ENCODE results near the gene LITAF.

LITAF gene

GRCh38 chr16:11612665-11613025 lies 25.9 kb upstream of the LITAF start:
- no peak overlapping the region for H3K9ac ChIP-seq (ENCODE audit: insufficient read length, low read depth)
- H3K4me1 ChIP-seq (ENCODE audit: insufficient read depth, insufficient read length): peaks cover 17% of the 10 kb centered on the region
- H3K36me3 ChIP-seq (ENCODE audit: insufficient read depth, insufficient read length, low read length): no peaks in the 10 kb centered on the region
- no peaks in the 10 kb centered on the region for H3K27me3 ChIP-seq (ENCODE audit: insufficient read depth, insufficient read length)
- H3K9me3 ChIP-seq (ENCODE audit: insufficient read depth, low read length): no peaks in the 10 kb centered on the region
- H3K4me3 ChIP-seq (ENCODE audit: insufficient read length, low read depth): no peak overlapping the region
- TF ChIP-seq YY1 (IDR thresholded peaks at IDR 0.05; ENCODE audit: insufficient read depth, insufficient read length): no peak
- TF ChIP-seq ZNF274 (IDR thresholded peaks at IDR 0.05; ENCODE audit: low read depth, low read length): no peak
- no peak for TF ChIP-seq SUZ12 (IDR thresholded peaks at IDR 0.05; ENCODE audit: extremely low read depth, insufficient read depth, insufficient read length)
- no peak for DNase-seq (ENCODE audit: low read depth, low spot score)

GRCh38 chr16:11611871-11612664 lies 25.3 kb upstream of the LITAF start:
- no peak for TF ChIP-seq ZNF274 (IDR thresholded peaks at IDR 0.05; ENCODE audit: low read depth, low read length)
- TF ChIP-seq SUZ12 (IDR thresholded peaks at IDR 0.05; ENCODE audit: extremely low read depth, insufficient read depth, insufficient read length): no peak
- TF ChIP-seq YY1 (IDR thresholded peaks at IDR 0.05; ENCODE audit: insufficient read depth, insufficient read length): no peak
- DNase-seq (ENCODE audit: low read depth, low spot score): no peak

GRCh38 chr16:11610580-11610979 lies 23.9 kb upstream of the LITAF start:
- H3K36me3 ChIP-seq (ENCODE audit: insufficient read depth, insufficient read length, low read length): no peaks in the 10 kb centered on the region
- no peaks in the 10 kb centered on the region for H3K9me3 ChIP-seq (ENCODE audit: insufficient read depth, low read length)
- no peak for DNase-seq (ENCODE audit: low read depth, low spot score)
- H3K27me3 ChIP-seq (ENCODE audit: insufficient read depth, insufficient read length): no peaks in the 10 kb centered on the region
- TF ChIP-seq YY1 (IDR thresholded peaks at IDR 0.05; ENCODE audit: insufficient read depth, insufficient read length) (no peak), ZNF274 (IDR thresholded peaks at IDR 0.05; ENCODE audit: low read depth, low read length) (no peak), SUZ12 (IDR thresholded peaks at IDR 0.05; ENCODE audit: extremely low read depth, insufficient read depth, insufficient read length) (no peak)
- no peak overlapping the region for H3K4me3 ChIP-seq (ENCODE audit: insufficient read length, low read depth)
- peaks cover 15% of the 10 kb centered on the region for H3K4me1 ChIP-seq (ENCODE audit: insufficient read depth, insufficient read length)
- H3K9ac ChIP-seq (ENCODE audit: insufficient read length, low read depth): no peak overlapping the region

More at GRCh38 chr16:11611871-11612664, 25.3 kb upstream of the LITAF start:
- no peak overlapping the region for H3K9ac ChIP-seq (ENCODE audit: insufficient read length, low read depth)
- no peak overlapping the region for H3K4me3 ChIP-seq (ENCODE audit: insufficient read length, low read depth)
- H3K36me3 ChIP-seq (ENCODE audit: insufficient read depth, insufficient read length, low read length): no peaks in the 10 kb centered on the region
- peaks cover 17% of the 10 kb centered on the region for H3K4me1 ChIP-seq (ENCODE audit: insufficient read depth, insufficient read length)
- H3K27me3 ChIP-seq (ENCODE audit: insufficient read depth, insufficient read length): no peaks in the 10 kb centered on the region
- no peaks in the 10 kb centered on the region for H3K9me3 ChIP-seq (ENCODE audit: insufficient read depth, low read length)

GRCh38 chr16:11610121-11610505 lies 23.4 kb upstream of the LITAF start:
- H3K27me3 ChIP-seq (ENCODE audit: insufficient read depth, insufficient read length): no peaks in the 10 kb centered on the region
- H3K9ac ChIP-seq (ENCODE audit: insufficient read length, low read depth): no peak overlapping the region
- no peak for DNase-seq (ENCODE audit: low read depth, low spot score)
- H3K9me3 ChIP-seq (ENCODE audit: insufficient read depth, low read length): no peaks in the 10 kb centered on the region
- peaks cover 15% of the 10 kb centered on the region for H3K4me1 ChIP-seq (ENCODE audit: insufficient read depth, insufficient read length)
- TF ChIP-seq YY1 (IDR thresholded peaks at IDR 0.05; ENCODE audit: insufficient read depth, insufficient read length): no peak
- TF ChIP-seq SUZ12 (IDR thresholded peaks at IDR 0.05; ENCODE audit: extremely low read depth, insufficient read depth, insufficient read length): no peak
- no peak for TF ChIP-seq ZNF274 (IDR thresholded peaks at IDR 0.05; ENCODE audit: low read depth, low read length)
- no peak overlapping the region for H3K4me3 ChIP-seq (ENCODE audit: insufficient read length, low read depth)
- H3K36me3 ChIP-seq (ENCODE audit: insufficient read depth, insufficient read length, low read length): no peaks in the 10 kb centered on the region

- no peak for DNase-seq (ENCODE audit: low read depth, low spot score)
- Histone ChIP-seq H3K9ac (ENCODE audit: insufficient read length, low read depth) (peak overlapping the region; percentile 8), H3K9me3 (ENCODE audit: insufficient read depth, low read length) (no peaks in the 10 kb centered on the region), H3K36me3 (ENCODE audit: insufficient read depth, insufficient read length, low read length) (no peaks in the 10 kb centered on the region), H3K4me3 (ENCODE audit: insufficient read length, low read depth) (no peak overlapping the region), H3K27me3 (ENCODE audit: insufficient read depth, insufficient read length) (no peaks in the 10 kb centered on the region), H3K4me1 (ENCODE audit: insufficient read depth, insufficient read length) (peaks cover 14% of the 10 kb centered on the region)
- TF ChIP-seq ZNF274 (IDR thresholded peaks at IDR 0.05; ENCODE audit: low read depth, low read length) (no peak), YY1 (IDR thresholded peaks at IDR 0.05; ENCODE audit: insufficient read depth, insufficient read length) (no peak), SUZ12 (IDR thresholded peaks at IDR 0.05; ENCODE audit: extremely low read depth, insufficient read depth, insufficient read length) (no peak)
Measured at GRCh38 chr16:11609474-11610120, 22.9 kb upstream of the LITAF start.

- DNase-seq (ENCODE audit: low read depth, low spot score): no peak
- peaks cover 7% of the 10 kb centered on the region for H3K4me1 ChIP-seq (ENCODE audit: insufficient read depth, insufficient read length)
- TF ChIP-seq YY1 (IDR thresholded peaks at IDR 0.05; ENCODE audit: insufficient read depth, insufficient read length) (no peak), ZNF274 (IDR thresholded peaks at IDR 0.05; ENCODE audit: low read depth, low read length) (no peak), SUZ12 (IDR thresholded peaks at IDR 0.05; ENCODE audit: extremely low read depth, insufficient read depth, insufficient read length) (no peak)
- no peak overlapping the region for H3K4me3 ChIP-seq (ENCODE audit: insufficient read length, low read depth)
- no peaks in the 10 kb centered on the region for H3K36me3 ChIP-seq (ENCODE audit: insufficient read depth, insufficient read length, low read length)
- H3K9ac ChIP-seq (ENCODE audit: insufficient read length, low read depth): no peak overlapping the region
- H3K27me3 ChIP-seq (ENCODE audit: insufficient read depth, insufficient read length): no peaks in the 10 kb centered on the region
- H3K9me3 ChIP-seq (ENCODE audit: insufficient read depth, low read length): no peaks in the 10 kb centered on the region
Measured at GRCh38 chr16:11605891-11606290, 19.2 kb upstream of the LITAF start.

- H3K36me3 ChIP-seq (ENCODE audit: insufficient read depth, insufficient read length, low read length): no peaks in the 10 kb centered on the region
- H3K4me3 ChIP-seq (ENCODE audit: insufficient read length, low read depth): no peak overlapping the region
- H3K9ac ChIP-seq (ENCODE audit: insufficient read length, low read depth): no peak overlapping the region
- no peaks in the 10 kb centered on the region for H3K27me3 ChIP-seq (ENCODE audit: insufficient read depth, insufficient read length)
- H3K9me3 ChIP-seq (ENCODE audit: insufficient read depth, low read length): no peaks in the 10 kb centered on the region
- TF ChIP-seq SUZ12 (IDR thresholded peaks at IDR 0.05; ENCODE audit: extremely low read depth, insufficient read depth, insufficient read length) (no peak), ZNF274 (IDR thresholded peaks at IDR 0.05; ENCODE audit: low read depth, low read length) (no peak), YY1 (IDR thresholded peaks at IDR 0.05; ENCODE audit: insufficient read depth, insufficient read length) (no peak)
- peaks cover 7% of the 10 kb centered on the region for H3K4me1 ChIP-seq (ENCODE audit: insufficient read depth, insufficient read length)
- DNase-seq (ENCODE audit: low read depth, low spot score): no peak
Measured at GRCh38 chr16:11605564-11605886, 18.8 kb upstream of the LITAF start.
